ENCODE results near the gene SHISAL2B. TPM values are rescaled to one million over a fixed set of nuclear protein-coding genes. Genes with fewer than 3 reads are reported as not detected.

The SHISAL2B gene
- total RNA-seq (2022; extraction: Qiagen RNA extraction; ENCODE audit: low read depth) = 0.20 TPM in 1 of 5 replicates, not detected in the others

DNA sequence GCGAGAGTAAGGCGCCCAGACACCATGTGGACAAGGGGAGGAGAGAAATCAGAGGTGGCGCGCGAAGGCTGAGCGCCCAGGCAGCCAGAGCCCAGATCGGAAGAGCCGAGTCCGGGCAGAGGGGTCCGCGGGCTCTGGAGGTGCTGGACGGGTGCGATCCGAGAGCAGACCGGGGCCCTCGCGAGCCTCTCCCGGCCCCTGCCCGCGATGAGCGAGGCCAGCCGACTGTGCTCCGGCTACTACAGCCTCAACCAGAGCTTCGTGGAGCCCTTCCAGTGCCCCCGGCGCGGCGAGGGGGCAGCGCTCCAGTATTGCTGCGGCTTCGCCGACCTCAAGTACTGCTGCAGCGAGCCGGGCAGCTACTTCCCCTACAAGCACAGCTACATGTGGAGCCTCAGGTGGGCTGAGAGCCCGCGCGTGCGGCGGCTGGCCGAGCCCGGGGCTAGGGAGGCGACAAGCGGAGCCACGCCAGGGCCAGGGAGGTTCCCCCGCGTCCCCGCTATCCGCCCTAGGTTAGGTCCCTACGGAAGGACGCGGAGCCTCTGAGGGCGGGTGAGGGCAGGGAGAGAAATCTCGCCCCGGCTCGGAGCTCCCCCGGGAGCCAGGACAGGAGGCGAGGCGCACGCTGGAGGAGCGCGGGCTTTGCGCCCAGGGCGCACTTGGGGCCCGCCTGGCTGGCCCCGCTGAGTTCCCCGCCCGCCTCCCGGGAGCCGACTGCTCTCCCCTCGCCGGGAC, at the start of gene SHISAL2B:
TSS of gene SHISAL2B (plus strand) at position 87 of the 735 bp plus-strand sequence. CDS start at position 208, 121 bp downstream.

Other genes with a start within 250 kb of the SHISAL2B start
- not detected in 5 replicates for gene RGS7BP, start 184.5 kb upstream of the SHISAL2B start, total RNA-seq (2022; extraction: Qiagen RNA extraction; ENCODE audit: low read depth)
- gene SREK1IP1, start 78.2 kb downstream of the SHISAL2B start, total RNA-seq (2022; extraction: Qiagen RNA extraction; ENCODE audit: low read depth) = 6.3 to 8.7 TPM (median 8.1 TPM) in 5 replicates
- gene CWC27, start 78.4 kb downstream of the SHISAL2B start, total RNA-seq (2022; extraction: Qiagen RNA extraction; ENCODE audit: low read depth) = 13.5 to 20.2 TPM (median 15.3 TPM) in 5 replicates